Islet of Langerhans (tissue), 1 donor: ENCODE data around the gene PALD1.

Source experiments
- FAIRE-seq: peaks from one replicate; lab custom pipeline; 2011; peaks lifted over from hg19 to GRCh38; lab: Jason Lieb, UNC

Gene PALD1

DNA sequence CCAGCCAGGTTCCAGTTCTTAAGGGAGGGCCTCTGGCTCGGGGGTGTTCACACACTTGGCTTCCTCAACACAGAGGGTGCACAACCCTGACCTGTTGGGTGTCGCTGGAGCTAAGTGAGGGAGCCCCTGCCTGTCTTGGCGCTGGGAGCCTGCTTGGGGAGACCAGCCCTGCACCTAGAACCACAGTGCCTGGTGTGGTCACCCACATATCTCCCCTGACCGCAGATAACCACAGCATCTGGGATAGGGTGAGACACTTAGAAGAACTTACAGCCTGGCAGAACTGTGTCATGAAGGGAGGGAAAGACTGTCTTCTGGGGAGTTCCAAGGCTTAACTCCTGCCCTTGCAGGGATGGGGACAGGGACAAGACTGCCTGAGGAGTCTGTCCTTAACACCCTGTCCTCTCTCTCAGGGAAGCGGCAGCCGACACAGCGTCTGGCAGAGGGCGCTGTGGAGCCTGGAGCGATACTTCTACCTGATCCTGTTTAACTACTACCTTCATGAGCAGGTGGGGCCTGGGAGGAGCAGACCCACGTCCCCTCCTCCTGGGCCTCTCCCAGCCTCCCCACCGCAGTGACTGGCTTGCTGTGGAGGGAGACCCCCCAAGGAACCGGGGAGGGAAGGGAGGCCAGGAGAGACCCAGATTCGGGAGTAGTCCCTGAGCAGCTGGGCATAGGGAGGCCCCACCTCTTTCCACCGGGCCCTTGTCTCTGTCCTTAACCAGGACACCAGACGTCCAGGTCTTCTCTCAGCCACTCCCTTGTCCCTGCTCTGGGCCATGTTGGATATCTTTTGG, 59.0 kb downstream of the PALD1 start:
- FAIRE-seq: no peak

DNA sequence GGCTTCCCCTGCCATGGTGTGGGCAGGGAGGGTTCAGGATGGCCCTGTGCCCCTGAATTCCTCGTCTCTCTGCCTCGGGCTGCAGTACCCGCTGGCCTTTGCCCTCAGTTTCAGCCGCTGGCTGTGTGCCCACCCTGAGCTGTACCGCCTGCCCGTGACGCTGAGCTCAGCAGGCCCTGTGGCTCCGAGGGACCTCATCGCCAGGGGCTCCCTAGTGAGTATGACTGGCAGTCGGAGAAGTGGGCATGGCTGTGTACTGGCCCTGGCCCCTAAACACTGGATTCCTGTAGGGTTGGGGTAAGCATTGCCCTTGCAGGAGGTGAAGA, 59.6 kb downstream of the PALD1 start:
- FAIRE-seq: no peak

DNA sequence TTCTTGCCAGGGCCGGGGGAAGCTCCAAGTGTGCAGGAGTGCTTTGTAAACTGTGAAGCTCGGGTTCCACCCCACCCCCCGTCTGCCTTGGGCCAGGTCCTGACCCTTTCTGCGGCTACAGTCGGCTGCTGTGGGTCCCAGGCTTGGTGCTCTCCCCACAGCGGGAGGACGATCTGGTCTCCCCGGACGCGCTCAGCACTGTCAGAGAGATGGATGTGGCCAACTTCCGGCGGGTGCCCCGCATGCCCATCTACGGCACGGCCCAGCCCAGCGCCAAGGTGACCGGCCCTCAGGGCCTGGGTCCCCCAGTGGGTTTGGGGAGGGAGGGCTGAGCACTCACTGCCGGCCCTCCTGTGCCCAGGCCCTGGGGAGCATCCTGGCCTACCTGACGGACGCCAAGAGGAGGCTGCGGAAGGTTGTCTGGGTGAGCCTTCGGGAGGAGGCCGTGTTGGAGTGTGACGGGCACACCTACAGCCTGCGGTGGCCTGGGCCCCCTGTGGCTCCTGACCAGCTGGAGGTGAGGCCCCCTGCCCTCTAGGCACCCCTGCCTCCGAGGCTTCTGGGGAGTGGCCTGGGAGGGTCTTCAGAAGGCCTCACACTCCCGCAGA, 60.3 kb downstream of the PALD1 start:
- no peak for FAIRE-seq

- no peak for FAIRE-seq
Measured at GRCh38 chr10:70539471-70539870, 60.9 kb downstream of the PALD1 start.

DNA sequence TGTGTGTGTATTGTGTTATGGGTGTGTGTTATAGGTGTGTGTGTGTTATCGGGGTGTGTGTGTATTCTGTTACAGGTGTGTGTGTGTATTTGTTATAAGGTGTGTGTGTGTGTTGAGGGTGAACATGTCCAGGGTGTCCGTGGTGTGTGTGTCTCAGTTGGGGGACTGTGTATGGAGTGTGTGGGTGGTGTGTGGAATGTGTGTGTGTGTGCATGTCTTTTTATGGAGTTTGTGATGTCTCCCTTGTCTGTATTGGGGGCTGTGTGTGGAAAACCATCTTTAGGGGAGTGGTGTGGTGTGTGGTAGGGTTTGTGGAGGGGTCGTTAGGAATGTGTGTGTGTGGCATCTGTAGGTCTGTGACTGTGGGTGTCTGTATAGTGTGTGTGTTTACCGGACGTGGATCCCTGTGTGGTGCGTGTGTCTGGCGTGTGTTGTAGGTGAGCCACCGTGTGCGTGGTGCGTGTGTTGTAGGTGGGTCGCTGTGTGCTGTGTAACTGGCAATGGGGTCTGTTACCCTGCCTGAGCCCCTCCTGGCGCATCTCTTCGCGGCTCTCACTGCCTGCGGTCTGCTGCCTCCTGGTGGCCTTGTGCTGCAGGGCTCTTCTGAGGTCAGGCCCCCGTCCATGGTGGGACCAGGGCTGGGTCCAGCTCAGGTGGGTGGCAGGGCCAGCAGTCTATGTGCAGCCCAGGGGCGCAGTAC, 61.7 kb downstream of the PALD1 start:
- FAIRE-seq: no peak

GRCh38 chr10:70540789-70541360, 62.3 kb downstream of the PALD1 start:
- FAIRE-seq: no peak

GRCh38 chr10:70541736-70542564, 63.4 kb downstream of the PALD1 start:
- no peak for FAIRE-seq

DNA sequence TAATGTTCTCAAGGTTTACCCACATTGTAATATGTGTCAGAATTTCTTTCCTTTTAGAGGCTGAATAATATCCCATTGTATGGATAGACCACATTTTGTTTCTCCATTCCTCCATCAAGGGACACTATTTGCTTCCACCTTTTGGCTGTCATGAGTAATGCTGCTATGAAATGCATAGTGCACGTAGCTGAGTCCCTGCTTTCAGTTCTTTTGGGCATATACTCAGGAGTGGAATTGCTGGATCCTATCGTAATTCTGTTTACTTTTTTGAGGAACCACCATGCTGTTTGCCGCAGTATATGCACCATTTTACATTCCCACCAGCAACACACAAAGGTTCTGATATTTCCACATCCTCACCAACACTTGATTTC, 64.0 kb downstream of the PALD1 start:
- FAIRE-seq: no peak

DNA sequence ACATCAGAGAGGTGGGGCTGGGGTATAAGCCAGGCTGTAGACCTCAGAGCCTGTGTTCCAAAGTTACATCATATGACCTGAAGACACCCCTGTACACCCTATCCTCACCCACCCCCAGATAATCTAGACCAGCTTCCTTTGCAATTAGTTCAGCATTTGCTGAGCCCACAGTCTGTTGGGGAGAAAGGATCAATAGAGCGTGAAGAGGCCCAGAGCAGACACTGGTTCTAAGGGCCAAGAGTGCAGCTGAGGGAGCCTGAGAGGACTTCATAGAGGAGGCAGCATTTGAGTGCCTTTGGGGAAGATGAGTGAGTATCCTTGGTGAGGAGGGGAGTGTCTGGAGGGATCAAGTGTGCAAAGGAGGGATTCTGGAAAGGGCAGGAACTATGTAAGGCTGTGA, 65.3 kb downstream of the PALD1 start:
- no peak for FAIRE-seq

DNA sequence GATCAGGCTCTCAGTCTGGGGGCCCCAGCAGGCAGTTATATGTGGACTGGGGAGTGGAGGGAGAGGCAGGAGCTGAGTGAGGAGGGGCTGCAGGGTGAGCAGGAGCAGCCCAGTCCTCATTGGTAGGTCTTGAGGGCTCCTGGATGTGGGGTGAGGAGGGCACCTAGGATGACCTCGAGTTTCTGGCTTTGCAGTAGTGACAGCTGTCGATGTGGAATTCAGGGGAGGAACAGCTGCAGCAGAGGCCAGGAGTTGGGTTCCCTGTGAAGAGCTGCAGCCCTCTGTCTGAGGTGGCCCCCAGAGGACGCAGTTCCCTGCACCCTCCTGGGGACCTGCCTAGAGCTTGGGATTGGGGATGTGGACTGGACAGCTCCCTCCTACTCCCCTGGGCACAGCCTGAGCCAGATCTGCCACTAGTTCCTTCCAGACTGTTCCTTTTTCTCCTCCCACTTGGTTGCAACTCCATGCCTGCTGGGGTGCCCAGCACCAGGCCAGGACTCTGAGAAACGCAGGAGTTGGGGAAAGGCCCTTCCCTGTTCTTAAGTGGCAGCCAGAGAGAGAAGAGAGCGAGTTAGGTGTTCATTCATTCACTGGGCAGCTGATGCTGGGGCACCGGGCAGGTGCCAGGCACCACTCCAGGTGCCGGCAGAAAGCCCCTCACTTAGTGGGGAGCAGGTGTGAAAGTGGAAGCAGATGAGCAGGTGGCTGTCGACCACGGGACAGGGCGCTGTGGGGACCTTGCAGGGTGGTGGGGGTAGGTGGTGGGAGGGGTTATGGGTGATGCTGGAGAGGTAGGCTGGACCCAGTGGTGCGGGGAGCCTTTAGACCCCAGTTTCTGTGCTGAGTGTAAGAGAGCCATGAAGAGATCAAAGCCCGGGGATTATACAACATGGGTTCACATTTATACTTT, 66.1 kb downstream of the PALD1 start:
- no peak for FAIRE-seq

DNA sequence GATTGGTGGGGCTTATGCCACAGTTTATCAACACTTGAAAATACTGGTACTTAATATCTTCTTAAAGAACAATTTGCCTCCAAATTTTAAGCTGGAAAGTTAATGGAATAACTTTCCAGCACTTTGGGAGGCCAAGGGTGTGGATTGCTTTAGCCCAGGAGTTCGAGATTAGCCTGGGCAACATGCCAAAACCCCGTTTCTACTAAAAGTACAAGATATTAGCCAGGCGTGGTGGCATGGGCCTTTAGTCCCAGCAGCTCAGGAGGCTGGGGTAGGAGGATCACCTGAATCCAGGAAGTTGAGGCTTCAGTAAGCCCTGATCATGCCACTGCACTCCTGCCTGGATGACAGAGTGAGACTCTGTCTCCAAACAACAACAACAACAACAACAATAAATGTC, 68.0 kb downstream of the PALD1 start:
- no peak for FAIRE-seq

DNA sequence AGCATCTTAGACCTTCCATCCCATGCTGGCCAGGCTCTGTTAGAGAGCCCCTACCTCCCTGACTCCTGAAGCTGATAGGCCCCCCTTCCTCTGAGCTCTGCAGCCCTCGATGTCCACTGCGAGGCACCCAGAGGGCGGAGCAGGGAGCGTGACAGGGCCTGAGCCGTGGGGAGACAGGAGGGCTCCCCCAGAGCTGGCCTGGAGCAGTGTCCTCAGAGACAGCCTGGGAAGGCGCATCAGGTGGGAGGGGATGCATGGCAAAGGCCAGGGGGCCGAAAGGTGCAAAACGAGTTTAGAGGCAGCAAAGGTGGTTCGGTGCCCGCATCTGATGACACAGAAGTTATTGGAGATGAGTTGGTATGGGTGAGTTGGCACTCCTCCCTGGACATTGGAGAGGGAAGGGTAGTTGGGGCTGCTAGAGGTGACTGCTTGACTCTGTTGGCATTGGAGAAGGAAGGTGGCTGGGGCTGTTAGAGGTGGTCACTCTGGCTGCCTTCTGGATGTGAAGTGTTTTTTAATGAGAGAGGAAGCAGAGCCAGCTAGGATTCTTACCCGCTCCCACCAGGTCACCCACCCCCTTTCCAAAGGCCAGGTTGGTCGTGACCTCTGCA, 70.9 kb downstream of the PALD1 start:
- no peak for FAIRE-seq

DNA sequence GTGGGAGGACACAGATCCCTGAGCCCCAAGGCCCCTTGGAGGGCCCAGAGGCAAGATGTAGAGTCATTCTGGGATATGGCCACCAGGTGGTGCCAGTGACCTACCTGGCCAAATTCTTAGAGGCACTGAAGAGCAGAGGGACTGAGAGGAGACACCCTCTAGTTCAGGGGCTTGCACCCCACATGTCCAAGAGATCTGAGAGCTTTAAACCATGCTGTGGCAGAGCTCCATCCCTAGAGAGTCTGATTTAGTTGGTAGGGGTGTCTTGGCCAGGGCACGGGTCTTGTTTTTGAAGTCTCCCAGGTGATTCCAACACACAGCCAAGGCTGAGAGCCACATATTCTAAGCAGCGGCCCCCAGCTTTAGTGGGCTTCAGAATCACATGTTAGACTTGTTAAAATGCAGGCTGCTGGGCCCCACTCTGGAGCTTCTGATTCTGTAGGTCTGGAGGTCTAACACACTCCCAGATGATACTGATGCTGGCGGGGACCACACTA, 71.4 kb downstream of the PALD1 start:
- peak; percentile 78 for FAIRE-seq

- no peak for FAIRE-seq
Measured at GRCh38 chr10:70550459-70550858, 71.9 kb downstream of the PALD1 start.

GRCh38 chr10:70551466-70551865, 72.9 kb downstream of the PALD1 start:
- no peak for FAIRE-seq

DNA sequence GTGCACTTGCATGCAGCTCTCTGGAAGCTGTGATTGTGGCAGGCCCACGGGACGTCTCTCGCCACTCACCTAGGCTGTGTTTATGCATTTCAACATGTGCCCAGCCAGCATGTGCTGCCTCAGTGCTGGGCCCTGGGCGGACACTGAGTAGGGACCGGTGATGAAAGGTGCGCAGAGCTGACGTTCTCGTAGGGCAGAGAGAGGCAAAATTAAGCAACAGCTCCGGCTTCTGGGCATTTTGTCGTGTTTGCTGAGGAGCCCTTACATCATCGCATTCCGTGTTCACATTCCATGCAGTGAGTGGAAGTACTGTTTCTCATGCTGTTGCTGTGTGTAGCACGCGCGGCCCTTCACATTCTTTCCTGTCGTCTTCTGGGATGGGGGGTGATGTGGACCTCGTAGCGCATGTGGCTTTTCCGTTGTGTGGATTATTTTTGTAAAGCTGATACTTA, 73.4 kb downstream of the PALD1 start:
- no peak for FAIRE-seq

DNA sequence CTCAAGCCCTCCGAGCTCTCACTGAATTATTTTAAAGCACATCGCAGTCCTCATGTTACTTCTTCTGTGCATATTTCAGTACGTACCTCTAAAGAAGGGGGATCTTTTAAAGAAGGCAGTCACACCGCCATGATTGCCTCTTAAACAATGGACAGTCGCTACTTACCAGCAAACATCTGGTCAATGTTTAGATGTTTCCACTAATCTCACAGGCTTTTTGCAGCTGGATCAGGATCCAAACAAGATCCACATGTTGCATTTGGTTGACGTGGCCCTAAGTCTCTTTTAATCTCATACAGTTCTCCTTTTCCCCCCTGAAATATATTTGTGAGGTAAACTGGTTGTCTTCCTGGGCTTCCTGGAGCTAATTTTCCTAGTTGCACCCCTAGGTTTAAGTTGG, 74.0 kb downstream of the PALD1 start:
- FAIRE-seq: no peak

- FAIRE-seq: no peak
Measured at GRCh38 chr10:70555371-70555770, 76.8 kb downstream of the PALD1 start.

DNA sequence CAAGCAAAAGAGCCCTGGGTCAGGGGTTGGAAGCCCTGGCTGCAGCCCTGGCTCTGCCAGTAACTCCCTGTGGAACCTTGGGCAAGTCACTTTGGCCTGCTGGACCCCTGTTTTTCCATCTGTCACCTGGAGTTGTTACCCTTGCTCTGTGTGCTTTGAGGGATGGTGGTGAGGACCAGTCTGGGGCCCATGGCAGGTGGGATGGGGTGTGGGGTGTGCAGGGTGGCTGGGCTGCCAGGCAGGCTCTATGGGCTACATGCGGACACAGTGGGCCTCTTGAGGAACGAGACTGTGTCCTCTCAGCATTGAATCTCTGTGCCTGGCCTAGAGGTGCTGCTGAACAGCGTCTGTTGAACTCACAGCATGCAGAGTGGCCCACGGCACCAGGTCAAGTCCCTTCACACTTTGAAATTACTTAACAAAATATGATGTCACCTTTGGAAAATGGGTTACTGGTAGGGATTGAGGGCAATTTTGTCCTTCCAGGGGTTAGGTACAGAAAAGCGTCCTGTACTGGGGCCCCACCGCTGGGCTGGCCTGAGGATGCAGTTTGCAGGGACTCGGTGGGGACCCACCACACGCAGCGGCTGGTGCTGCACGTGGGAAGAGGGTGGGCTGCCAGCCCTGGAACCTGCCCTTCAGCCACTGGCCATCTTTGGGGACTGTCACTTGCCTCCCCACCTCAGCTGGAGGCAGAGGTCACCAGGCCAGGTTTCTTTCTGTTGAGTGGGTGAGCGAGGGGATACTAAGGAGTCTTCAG, 78.7 kb downstream of the PALD1 start:
- FAIRE-seq: no peak

DNA sequence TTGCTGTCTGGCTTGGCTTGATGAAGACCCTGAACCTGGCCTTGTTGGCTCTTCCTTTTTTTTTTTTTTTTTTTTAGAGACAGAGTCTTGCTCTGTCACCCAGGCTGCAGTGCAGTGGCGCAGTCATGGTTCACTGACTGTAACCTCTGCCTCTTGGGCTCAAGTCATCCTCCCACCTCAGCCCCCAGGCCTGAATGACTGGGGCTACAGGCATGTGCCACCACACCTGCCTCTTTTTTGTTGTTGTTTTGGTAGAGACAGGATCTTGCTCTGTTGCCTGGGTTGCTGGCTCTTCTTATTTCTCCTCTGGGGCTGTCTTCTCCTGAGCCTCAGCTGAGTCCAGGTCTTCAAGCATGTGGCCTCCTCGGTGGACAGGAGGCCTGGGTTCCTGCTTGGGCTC, 79.3 kb downstream of the PALD1 start:
- FAIRE-seq: no peak
